Panc1 (cell line): Measurements from ENCODE around the gene GRAMD1B. TPM values are rescaled to one million over a fixed set of nuclear protein-coding genes. Genes with fewer than 3 reads are reported as not detected.
A peak's percentile ranks its signal among the peaks of the same experiment; 100 is the strongest.

ENCODE experiments used
- ATAC-seq: fragments of 200-7000 bp; cut with Tn5 transposase; 2 replicates; pipeline ENCODE4 v1.9.1; 2020; ENCODE audit warnings: mild to moderate bottlenecking, moderate library complexity
- BruUV-seq: library from RNA; stranded (reverse); fragments of 400-500 nt; replicated peaks from 2 replicates; lab custom pipeline; 2021; lab: Mats Ljungman, UMichigan
- CTCF ChIA-PET: fragments of 300-600 bp; sonication (Branson Sonifier 250); formaldehyde crosslinking; loops from one replicate; lab custom pipeline; 2022; ENCODE audit warnings: antibody characterized with exemption; lab: Charles Lee
- POLR2A ChIA-PET: fragments of 300-600 bp; sonication (Branson Sonifier 250); formaldehyde crosslinking; loops from one replicate; lab custom pipeline; 2022; ENCODE audit warnings: antibody characterized with exemption; lab: Charles Lee
- DNase-seq: peaks from one replicate; pipeline ENCODE4 v3.0.0-alpha.2; 2010; ENCODE audit warnings: low read depth, low spot score
- H3K27ac ChIP-seq: 2 replicates; pipeline ENCODE4 v1.5.1; 2011; ENCODE audit warnings: mild to moderate bottlenecking, low read length, inconsistent platforms
- H3K27me3 ChIP-seq: fragments of 200-500 bp; sonication (Bioruptor generic); 2 replicates; pipeline ENCODE4 v1.6.0; 2014; ENCODE audit warnings: low read length, inconsistent platforms; ENCODE audit not compliant: control insufficient read depth, insufficient read depth
- H3K36me3 ChIP-seq: fragments of 200-500 bp; sonication (Bioruptor generic); 2 replicates; pipeline ENCODE4 v1.5.1; 2014; ENCODE audit warnings: inconsistent platforms, mild to moderate bottlenecking, low read length, moderate library complexity; ENCODE audit not compliant: control insufficient read depth, insufficient read depth
- H3K4me1 ChIP-seq: 2 replicates; pipeline ENCODE4 v1.5.1; 2011; ENCODE audit warnings: inconsistent platforms, mild to moderate bottlenecking, low read length, moderate library complexity; ENCODE audit not compliant: control insufficient read depth, insufficient read depth
- H3K4me3 ChIP-seq, 2 experiments: 2 replicates each; pipeline ENCODE4 v1.5.1; 2011 to 2012; ENCODE audit warnings: low read depth in 2 of 2, low read length in 2 of 2, mild to moderate bottlenecking in 2 of 2, inconsistent platforms in 1 of 2, moderate library complexity in 1 of 2
- H3K9me3 ChIP-seq: fragments of 200-500 bp; sonication (Bioruptor generic); 2 replicates; pipeline ENCODE4 v1.5.1; 2014; ENCODE audit warnings: low read depth, mild to moderate bottlenecking, inconsistent platforms, low read length, moderate library complexity; ENCODE audit not compliant: control insufficient read depth, insufficient read depth
- CTCF ChIP-seq: fragments of 450-650 bp; IDR thresholded peaks from 2 replicates; pipeline ENCODE4 v1.5.1; 2017; ENCODE audit warnings: mild to moderate bottlenecking
- POLR2AphosphoS5 ChIP-seq: IDR thresholded peaks from 2 replicates; pipeline ENCODE4 v1.6.1; 2012; ENCODE audit warnings: mild to moderate bottlenecking, low read depth, low read length, moderate library complexity
- REST ChIP-seq, 2 experiments: IDR thresholded peaks; 2 replicates each; pipeline ENCODE4 v1.6.1; 2011 to 2012; ENCODE audit warnings: low read depth in 2 of 2, control low read depth in 1 of 2, low read length in 1 of 2, mild to moderate bottlenecking in 1 of 2, moderate library complexity in 1 of 2; ENCODE audit not compliant: insufficient read depth in 1 of 2
- SIN3A ChIP-seq: IDR thresholded peaks from 2 replicates; pipeline ENCODE4 v1.6.1; 2012; ENCODE audit warnings: low read depth, mild to moderate bottlenecking, low read length, moderate library complexity, borderline replicate concordance; ENCODE audit not compliant: insufficient read depth
- TCF7L2 ChIP-seq: IDR thresholded peaks from 2 replicates; pipeline ENCODE4 v1.6.1; 2011; ENCODE audit warnings: mild to moderate bottlenecking, low read depth, low read length, inconsistent platforms
- in situ Hi-C: cut with HindIII; loops from 2 replicates; pipeline ENCODE4 v1.10.0; 2016; ENCODE audit warnings: low sequenced_read_pairs, low pct_unique_long_range_greater_than_20kb
- intact Hi-C: fragments of 100-400 bp; cut with micrococcal nuclease; formaldehyde crosslinking; loops from one replicate; pipeline ENCODE4 v1.10.0; 2022; ENCODE audit not compliant: unreplicated experiment
- total RNA-seq: library from RNA; stranded (reverse); gene quantifications from one replicate; pipeline ENCODE4 v1.2.1, GENCODE V29; 2021; ENCODE audit not compliant: unreplicated experiment

GRAMD1B gene
- total RNA-seq, 1 experiment from 2014 or later = 0.46 TPM

- no peak for ATAC-seq
- in situ Hi-C loops (no loop called here), intact Hi-C loops (no loop called here)
- Histone ChIP-seq H3K4me1 (no peaks in the 10 kb centered on the region), H3K27ac (no peak overlapping the region), H3K36me3 (no peaks in the 10 kb centered on the region), H3K27me3 (peaks cover 25% of the 10 kb centered on the region), H3K4me3 (no peak overlapping the region), H3K9me3 (no peaks in the 10 kb centered on the region)
- DNase-seq = no peak
- BruUV-seq = no TSS peak
- ChIA-PET POLR2A (no interaction called here), CTCF (interaction anchor here (1.2 kb wide), 1 partner anchor 15 kb away, joined by 3 read pairs; no protein-coding TSS in a partner anchor)
- TF ChIP-seq REST (IDR thresholded peaks at IDR 0.05; ENCODE audit: insufficient read depth in 1 of 2, low read depth in 2 of 2, low read length in 1 of 2) (no peak), TCF7L2 (no peak), SIN3A (no peak), CTCF (no peak), POLR2AphosphoS5 (no peak)
Observed at GRCh38 chr11:123493349-123494063, 63.4 kb downstream of the GRAMD1B start.

GRCh38 chr11:123494195-123495050 is 64.4 kb downstream of the GRAMD1B start:
- no peak overlapping the region for H3K27ac ChIP-seq
- ATAC-seq (0 out of 2 replicates have a peak, but pooled peaks have one; percentile 10), DNase-seq (no peak)
- H3K36me3 ChIP-seq = no peaks in the 10 kb centered on the region
- TF ChIP-seq SIN3A (no peak), CTCF (no peak), POLR2AphosphoS5 (no peak), REST (IDR thresholded peaks at IDR 0.05; ENCODE audit: insufficient read depth in 1 of 2, low read depth in 2 of 2, low read length in 1 of 2) (no peak), TCF7L2 (no peak)
- in situ Hi-C loops (no loop called here), intact Hi-C loops (no loop called here)
- H3K9me3 ChIP-seq = no peaks in the 10 kb centered on the region
- POLR2A ChIA-PET = interaction anchor here (0.6 kb wide), 1 partner anchor 1952 kb away, joined by 4 read pairs; no protein-coding TSS in a partner anchor
- H3K27me3 ChIP-seq = peaks cover 23% of the 10 kb centered on the region
- CTCF ChIA-PET = interaction anchor here (0.6 to 1.2 kb wide), 3 partner anchors 16 to 362 kb away, joined by 3 to 4 read pairs (median 4); no protein-coding TSS in a partner anchor
- H3K4me1 ChIP-seq = no peaks in the 10 kb centered on the region
- no TSS peak for BruUV-seq
- no peak overlapping the region for H3K4me3 ChIP-seq
